ENCODE measurements around the gene MEDAG.

MEDAG gene

GRCh38 chr13:30882996-30883766 lies 22.9 kb upstream of the MEDAG start:
- Histone ChIP-seq H3K27ac (ENCODE audit: low read length) (no peak overlapping the region), H3K36me3 (replicated peaks; ENCODE audit: low read depth, low read length) (no peaks in the 10 kb centered on the region), H3K4me3 (ENCODE audit: low read length) (no peak overlapping the region), H3K4me1 (ENCODE audit: low read length) (no peaks in the 10 kb centered on the region), H3K4me2 (ENCODE audit: low read length) (no peak overlapping the region), H3K27me3 (ENCODE audit: low read depth, low read length) (peaks cover 64% of the 10 kb centered on the region), H3K79me2 (ENCODE audit: low read length) (no peaks in the 10 kb centered on the region), H4K20me1 (ENCODE audit: insufficient read depth, low read length) (no peaks in the 10 kb centered on the region), H2AFZ (ENCODE audit: low read depth, low read length) (no peak overlapping the region), H3K9me3 (ENCODE audit: insufficient read depth, low read length) (no peaks in the 10 kb centered on the region), H3K9ac (ENCODE audit: low read length) (no peak overlapping the region)
- TF ChIP-seq EZH2phosphoT487 (IDR thresholded peaks at IDR 0.05; ENCODE audit: low read depth) (no peak), CTCF (IDR thresholded peaks at IDR 0.05; ENCODE audit: low read depth, low read length) (no peak)

- Histone ChIP-seq H3K4me1 (ENCODE audit: low read length) (no peaks in the 10 kb centered on the region), H3K79me2 (ENCODE audit: low read length) (no peaks in the 10 kb centered on the region), H3K9me3 (ENCODE audit: insufficient read depth, low read length) (no peaks in the 10 kb centered on the region), H2AFZ (ENCODE audit: low read depth, low read length) (no peak overlapping the region), H3K4me2 (ENCODE audit: low read length) (no peak overlapping the region), H3K27ac (ENCODE audit: low read length) (no peak overlapping the region), H3K9ac (ENCODE audit: low read length) (no peak overlapping the region), H3K36me3 (replicated peaks; ENCODE audit: low read depth, low read length) (no peaks in the 10 kb centered on the region), H3K27me3 (ENCODE audit: low read depth, low read length) (peaks cover 50% of the 10 kb centered on the region), H4K20me1 (ENCODE audit: insufficient read depth, low read length) (no peaks in the 10 kb centered on the region), H3K4me3 (ENCODE audit: low read length) (no peak overlapping the region)
- TF ChIP-seq EZH2phosphoT487 (IDR thresholded peaks at IDR 0.05; ENCODE audit: low read depth) (no peak), CTCF (IDR thresholded peaks at IDR 0.05; ENCODE audit: low read depth, low read length) (no peak)
Observed at GRCh38 chr13:30884543-30884942, 21.5 kb upstream of the MEDAG start.

- no peaks in the 10 kb centered on the region for H3K36me3 ChIP-seq (replicated peaks; ENCODE audit: low read depth, low read length)
- H3K27ac ChIP-seq (ENCODE audit: low read length) = no peak overlapping the region
- no peak overlapping the region for H3K4me2 ChIP-seq (ENCODE audit: low read length)
- peaks cover 43% of the 10 kb centered on the region for H3K27me3 ChIP-seq (ENCODE audit: low read depth, low read length)
- H3K9me3 ChIP-seq (ENCODE audit: insufficient read depth, low read length) = no peaks in the 10 kb centered on the region
- TF ChIP-seq CTCF (IDR thresholded peaks at IDR 0.05; ENCODE audit: low read depth, low read length) = no peak
- no peak for TF ChIP-seq EZH2phosphoT487 (IDR thresholded peaks at IDR 0.05; ENCODE audit: low read depth)
- no peak overlapping the region for H3K4me3 ChIP-seq (ENCODE audit: low read length)
- H4K20me1 ChIP-seq (ENCODE audit: insufficient read depth, low read length) = no peaks in the 10 kb centered on the region
- no peaks in the 10 kb centered on the region for H3K79me2 ChIP-seq (ENCODE audit: low read length)
- no peaks in the 10 kb centered on the region for H3K4me1 ChIP-seq (ENCODE audit: low read length)
- no peak overlapping the region for H2AFZ ChIP-seq (ENCODE audit: low read depth, low read length)
- no peak overlapping the region for H3K9ac ChIP-seq (ENCODE audit: low read length)
Observed at GRCh38 chr13:30889196-30889690, 16.8 kb upstream of the MEDAG start.

- Histone ChIP-seq H3K9me3 (ENCODE audit: insufficient read depth, low read length) (no peaks in the 10 kb centered on the region), H3K4me3 (ENCODE audit: low read length) (no peak overlapping the region), H4K20me1 (ENCODE audit: insufficient read depth, low read length) (no peaks in the 10 kb centered on the region), H3K79me2 (ENCODE audit: low read length) (no peaks in the 10 kb centered on the region), H3K36me3 (replicated peaks; ENCODE audit: low read depth, low read length) (no peaks in the 10 kb centered on the region), H2AFZ (ENCODE audit: low read depth, low read length) (no peak overlapping the region), H3K4me1 (ENCODE audit: low read length) (no peaks in the 10 kb centered on the region), H3K9ac (ENCODE audit: low read length) (no peak overlapping the region), H3K27me3 (ENCODE audit: low read depth, low read length) (peaks cover 46% of the 10 kb centered on the region), H3K4me2 (ENCODE audit: low read length) (no peak overlapping the region), H3K27ac (ENCODE audit: low read length) (no peak overlapping the region)
- TF ChIP-seq CTCF (IDR thresholded peaks at IDR 0.05; ENCODE audit: low read depth, low read length) (peak; percentile 48), EZH2phosphoT487 (IDR thresholded peaks at IDR 0.05; ENCODE audit: low read depth) (no peak)
Observed at GRCh38 chr13:30892966-30893365, 13.1 kb upstream of the MEDAG start.
